DMS79 (cell line): Measurements from ENCODE around the gene H2BW2.
A peak's percentile ranks its signal among the peaks of the same experiment; 100 is the strongest.
"Not testable (repeated sequence)": the region's sequence is repeated elsewhere in the genome, so short reads cannot be mapped to it uniquely, and the experiment has no call there.

Source experiments
- DNase-seq: peaks from one replicate; lab custom pipeline; 2025; lab: John Stamatoyannopoulos, UW

The H2BW2 gene

GRCh38 chrX:104039689-104040505, at the start of gene H2BW2:
TSS of gene H2BW2 (plus strand) at chrX:104039956. CDS start at chrX:104039995, 39 bp downstream.
- DNase-seq, result no peak

GRCh38 chrX:103999234-103999633, 40.5 kb upstream of the H2BW2 start:
- DNase-seq, result no peak

GRCh38 chrX:104008831-104009230, 30.9 kb upstream of the H2BW2 start:
- DNase-seq, result no peak

- no peak for DNase-seq
These were observed 26.6 kb upstream of the H2BW2 start for GRCh38 chrX:104013158-104013557.

- DNase-seq, result no peak
These were observed 26.1 kb upstream of the H2BW2 start, which contains the start of gene H2BW1 for GRCh38 chrX:104013606-104014005. TSS of gene H2BW1 (minus strand) at chrX:104013708. CDS start at chrX:104013576, 132 bp downstream.

GRCh38 chrX:104015576-104015975, 24.2 kb upstream of the H2BW2 start:
- DNase-seq, result not testable (repeated sequence)

GRCh38 chrX:104018126-104018525, 21.6 kb upstream of the H2BW2 start:
- no peak for DNase-seq

- no peak for DNase-seq
These were observed 1.2 kb downstream of the H2BW2 start for GRCh38 chrX:104041003-104041402.

- DNase-seq, result peak; percentile 5
These were observed 5.9 kb downstream of the H2BW2 start for GRCh38 chrX:104045642-104046041.

- no peak for DNase-seq
These were observed 7.4 kb downstream of the H2BW2 start for GRCh38 chrX:104047171-104047570.

GRCh38 chrX:104054956-104055355, 15.2 kb downstream of the H2BW2 start:
- DNase-seq, result not testable (repeated sequence)

GRCh38 chrX:104062636-104063035, 22.9 kb downstream of the H2BW2 start:
- not testable (repeated sequence) for DNase-seq

GRCh38 chrX:104075778-104076445, 36.2 kb downstream of the H2BW2 start, which contains the start of gene TMSB15C:
TSS of gene TMSB15C (minus strand) at chrX:104076236.
- not testable (repeated sequence) for DNase-seq

- DNase-seq, result not testable (repeated sequence)
These were observed 38.1 kb downstream of the H2BW2 start for GRCh38 chrX:104077854-104078253.

- DNase-seq, result no peak
These were observed 44.3 kb downstream of the H2BW2 start for GRCh38 chrX:104084063-104084462.

GRCh38 chrX:104084534-104085277, 45.0 kb downstream of the H2BW2 start:
- no peak for DNase-seq

GRCh38 chrX:104085477-104085876, 45.7 kb downstream of the H2BW2 start:
- no peak for DNase-seq

- no peak for DNase-seq
These were observed 46.2 kb downstream of the H2BW2 start for GRCh38 chrX:104085919-104086318.
